ENCODE measurements around the gene ODF2. TPM values are rescaled to one million over a fixed set of nuclear protein-coding genes. Genes with fewer than 3 reads are reported as not detected.

ODF2 gene
- total RNA-seq, 1 experiment from 2014 or later, result 31.9 TPM

DNA sequence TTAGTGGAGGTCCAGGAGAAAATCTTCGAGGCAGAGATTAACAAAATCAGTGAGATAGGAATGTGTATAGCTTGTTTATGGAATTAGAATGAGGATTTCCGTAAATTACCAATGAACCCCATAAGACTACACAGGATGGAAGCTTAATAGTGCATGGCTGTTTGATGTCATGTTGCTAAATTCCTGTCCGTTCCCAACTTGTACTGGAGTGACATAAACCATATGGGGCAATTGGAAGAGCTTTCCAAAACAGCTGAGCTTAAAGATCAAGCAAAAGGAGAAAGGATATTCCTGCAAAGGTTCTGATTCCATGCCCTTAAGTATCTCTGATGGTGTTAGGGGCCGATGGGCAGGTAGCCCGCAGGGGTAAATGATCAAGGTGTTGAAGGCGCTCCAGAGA lies 66.2 kb downstream of the ODF2 start:
- H3K4me1 Mint-ChIP-seq, result no peaks in the 10 kb centered on the region
- POLR2A ChIA-PET, result no interaction called here
- TF ChIP-seq, protein P1, sequence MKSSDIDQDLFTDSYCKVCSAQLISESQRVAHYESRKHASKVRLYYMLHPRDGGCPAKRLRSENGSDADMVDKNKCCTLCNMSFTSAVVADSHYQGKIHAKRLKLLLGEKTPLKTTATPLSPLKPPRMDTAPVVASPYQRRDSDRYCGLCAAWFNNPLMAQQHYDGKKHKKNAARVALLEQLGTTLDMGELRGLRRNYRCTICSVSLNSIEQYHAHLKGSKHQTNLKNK (CRISPR knock-in tag; IDR thresholded peaks at IDR 0.05), result no peak
- TF ChIP-seq FOXP1 (CRISPR knock-in tag; IDR thresholded peaks at IDR 0.05; ENCODE audit: borderline replicate concordance), result no peak
- TF ChIP-seq ZNF232 (CRISPR knock-in tag; IDR thresholded peaks at IDR 0.05), result no peak
- no peak for TF ChIP-seq GRHL2 (CRISPR knock-in tag; IDR thresholded peaks at IDR 0.05; ENCODE audit: insufficient replicate concordance, severe bottlenecking)
- TF ChIP-seq TP53 (CRISPR knock-in tag; IDR thresholded peaks at IDR 0.05), result no peak
- TF ChIP-seq ZNF121 (CRISPR knock-in tag; IDR thresholded peaks at IDR 0.05), result no peak
- no peak for TF ChIP-seq MYBL2 (CRISPR knock-in tag; IDR thresholded peaks at IDR 0.05)
- no peak for TF ChIP-seq TCF7 (CRISPR knock-in tag; IDR thresholded peaks at IDR 0.05; ENCODE audit: low read depth)
- TF ChIP-seq AFF4 (CRISPR knock-in tag; IDR thresholded peaks at IDR 0.05; ENCODE audit: borderline replicate concordance), result no peak
- TF ChIP-seq, protein P2, sequence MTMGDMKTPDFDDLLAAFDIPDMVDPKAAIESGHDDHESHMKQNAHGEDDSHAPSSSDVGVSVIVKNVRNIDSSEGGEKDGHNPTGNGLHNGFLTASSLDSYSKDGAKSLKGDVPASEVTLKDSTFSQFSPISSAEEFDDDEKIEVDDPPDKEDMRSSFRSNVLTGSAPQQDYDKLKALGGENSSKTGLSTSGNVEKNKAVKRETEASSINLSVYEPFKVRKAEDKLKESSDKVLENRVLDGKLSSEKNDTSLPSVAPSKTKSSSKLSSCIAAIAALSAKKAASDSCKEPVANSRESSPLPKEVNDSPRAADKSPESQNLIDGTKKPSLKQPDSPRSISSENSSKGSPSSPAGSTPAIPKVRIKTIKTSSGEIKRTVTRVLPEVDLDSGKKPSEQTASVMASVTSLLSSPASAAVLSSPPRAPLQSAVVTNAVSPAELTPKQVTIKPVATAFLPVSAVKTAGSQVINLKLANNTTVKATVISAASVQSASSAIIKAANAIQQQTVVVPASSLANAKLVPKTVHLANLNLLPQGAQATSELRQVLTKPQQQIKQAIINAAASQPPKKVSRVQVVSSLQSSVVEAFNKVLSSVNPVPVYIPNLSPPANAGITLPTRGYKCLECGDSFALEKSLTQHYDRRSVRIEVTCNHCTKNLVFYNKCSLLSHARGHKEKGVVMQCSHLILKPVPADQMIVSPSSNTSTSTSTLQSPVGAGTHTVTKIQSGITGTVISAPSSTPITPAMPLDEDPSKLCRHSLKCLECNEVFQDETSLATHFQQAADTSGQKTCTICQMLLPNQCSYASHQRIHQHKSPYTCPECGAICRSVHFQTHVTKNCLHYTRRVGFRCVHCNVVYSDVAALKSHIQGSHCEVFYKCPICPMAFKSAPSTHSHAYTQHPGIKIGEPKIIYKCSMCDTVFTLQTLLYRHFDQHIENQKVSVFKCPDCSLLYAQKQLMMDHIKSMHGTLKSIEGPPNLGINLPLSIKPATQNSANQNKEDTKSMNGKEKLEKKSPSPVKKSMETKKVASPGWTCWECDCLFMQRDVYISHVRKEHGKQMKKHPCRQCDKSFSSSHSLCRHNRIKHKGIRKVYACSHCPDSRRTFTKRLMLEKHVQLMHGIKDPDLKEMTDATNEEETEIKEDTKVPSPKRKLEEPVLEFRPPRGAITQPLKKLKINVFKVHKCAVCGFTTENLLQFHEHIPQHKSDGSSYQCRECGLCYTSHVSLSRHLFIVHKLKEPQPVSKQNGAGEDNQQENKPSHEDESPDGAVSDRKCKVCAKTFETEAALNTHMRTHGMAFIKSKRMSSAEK (CRISPR knock-in tag; IDR thresholded peaks at IDR 0.05; ENCODE audit: borderline replicate concordance), result no peak
- TF ChIP-seq MXD4 (CRISPR knock-in tag; IDR thresholded peaks at IDR 0.05; ENCODE audit: borderline replicate concordance), result no peak
- no peak for TF ChIP-seq RELA (CRISPR knock-in tag; IDR thresholded peaks at IDR 0.05; ENCODE audit: borderline replicate concordance)
- no peak for TF ChIP-seq PRDM15 (CRISPR knock-in tag; IDR thresholded peaks at IDR 0.05)
- TF ChIP-seq NFATC4 (CRISPR knock-in tag; IDR thresholded peaks at IDR 0.05), result no peak
- TF ChIP-seq, protein P3, sequence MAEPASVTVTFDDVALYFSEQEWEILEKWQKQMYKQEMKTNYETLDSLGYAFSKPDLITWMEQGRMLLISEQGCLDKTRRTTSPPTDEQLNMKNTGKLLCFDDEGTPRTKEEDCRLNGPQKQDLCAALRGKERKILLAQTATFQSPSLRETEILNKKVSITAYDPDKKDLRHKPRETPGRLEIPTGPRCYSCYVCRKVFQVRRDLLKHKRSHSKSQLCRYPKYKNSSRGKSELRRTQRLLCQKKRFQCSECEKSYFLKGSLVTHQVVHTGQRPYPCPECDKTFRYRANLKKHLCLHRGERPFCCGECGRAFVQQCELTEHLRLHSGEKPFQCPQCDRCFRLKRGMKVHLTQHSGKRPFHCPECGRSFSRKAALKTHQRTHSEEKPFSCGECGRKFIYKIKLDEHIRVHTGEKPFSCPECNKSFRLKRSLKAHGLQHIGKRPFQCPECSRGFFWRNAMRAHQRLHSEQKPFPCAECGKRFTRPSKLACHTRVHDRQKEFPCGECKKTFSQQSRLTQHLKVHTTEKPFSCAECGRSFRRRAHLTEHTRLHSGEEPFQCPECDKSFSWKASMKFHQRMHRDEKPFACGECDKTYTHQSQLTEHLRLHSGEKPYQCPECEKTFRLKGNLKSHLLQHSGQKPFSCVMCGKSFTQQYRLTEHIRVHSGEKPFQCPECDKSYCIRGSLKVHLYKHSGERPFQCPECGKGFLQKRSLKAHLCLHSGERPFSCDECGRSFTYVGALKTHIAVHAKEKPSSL (CRISPR knock-in tag; conservative IDR thresholded peaks at IDR 0.05), result no peak
- no peak for TF ChIP-seq ZNF281 (CRISPR knock-in tag; IDR thresholded peaks at IDR 0.05)
- TF ChIP-seq SMAD4 (CRISPR knock-in tag; IDR thresholded peaks at IDR 0.05), result no peak
- TF ChIP-seq ZNF263 (CRISPR knock-in tag; IDR thresholded peaks at IDR 0.05; ENCODE audit: low read depth), result no peak
- no peak for TF ChIP-seq ESRRA (CRISPR knock-in tag; IDR thresholded peaks at IDR 0.05; ENCODE audit: borderline replicate concordance)
- no peak for TF ChIP-seq E2F5 (CRISPR knock-in tag; IDR thresholded peaks at IDR 0.05)
- H3K27ac Mint-ChIP-seq, result no peak overlapping the region
- peaks cover 16% of the 10 kb centered on the region for H3K9me3 Mint-ChIP-seq
- no peak overlapping the region for H3K4me3 Mint-ChIP-seq
- peaks cover 40% of the 10 kb centered on the region for H3K36me3 Mint-ChIP-seq
- DNase-seq (ENCODE audit: low spot score) (no peak), ATAC-seq (no peak)
- CTCF ChIA-PET, result interaction anchor here (2.2 kb wide), 1 partner anchor 83 kb away, joined by 7 read pairs; no protein-coding TSS in a partner anchor
- H3K27me3 Mint-ChIP-seq (ENCODE audit: low read depth), result no peaks in the 10 kb centered on the region

Data from WTC11 (cell line).